SK-N-MC (cell line): Measurements from ENCODE around the gene DGKD.
A peak's percentile ranks its signal among the peaks of the same experiment; 100 is the strongest.

ENCODE experiments used
- DNase-seq: peaks from one replicate; pipeline ENCODE4 v3.0.0-alpha.2; 2011; ENCODE audit warnings: low read depth, low spot score
- H3K27ac ChIP-seq: fragments of 200-600 bp; sonication (generic); 2 replicates; pipeline ENCODE4 v1.5.1; 2016; ENCODE audit warnings: mixed run types
- H3K36me3 ChIP-seq: fragments of 200-600 bp; sonication (generic); 2 replicates; pipeline ENCODE4 v1.6.1; 2017; ENCODE audit warnings: antibody characterized with exemption, low read length, mixed read lengths; ENCODE audit not compliant: insufficient read depth
- H3K4me3 ChIP-seq: fragments of 200-600 bp; sonication (generic); 2 replicates; pipeline ENCODE4 v1.5.1; 2016
- H3K9ac ChIP-seq: fragments of 200-600 bp; sonication (generic); 2 replicates; pipeline ENCODE4 v1.8.0; 2017; ENCODE audit warnings: mixed run types, mixed read lengths; ENCODE audit not compliant: insufficient read length
- H3K9me3 ChIP-seq: fragments of 200-600 bp; sonication (generic); 2 replicates; pipeline ENCODE4 v1.6.1; 2017; ENCODE audit warnings: low read depth, mild to moderate bottlenecking, antibody characterized with exemption, low read length, moderate library complexity, mixed read lengths
- EZH2 ChIP-seq: fragments of 200-600 bp; sonication (generic); IDR thresholded peaks from one replicate; pipeline ENCODE4 v1.6.1; 2017; ENCODE audit warnings: antibody characterized with exemption
- FOXP2 ChIP-seq: optimal IDR thresholded peaks from 2 replicates; pipeline ENCODE3; 2011; ENCODE audit warnings: mild to moderate bottlenecking, moderate library complexity; ENCODE audit not compliant: insufficient read depth; ENCODE audit errors: extremely low read length, control extremely low read depth
- POLR2AphosphoS5 ChIP-seq: IDR thresholded peaks from 2 replicates; pipeline ENCODE4 v1.6.1; 2012; ENCODE audit warnings: mild to moderate bottlenecking, low read depth, low read length, borderline replicate concordance

DGKD gene

GRCh38 chr2:233436191-233436581, 81.9 kb downstream of the DGKD start:
- no peak overlapping the region for H3K9ac ChIP-seq
- no peak for TF ChIP-seq POLR2AphosphoS5
- no peak for TF ChIP-seq FOXP2
- TF ChIP-seq EZH2: no peak
- no peak overlapping the region for H3K27ac ChIP-seq
- H3K9me3 ChIP-seq: no peaks in the 10 kb centered on the region
- DNase-seq: no peak
- H3K4me3 ChIP-seq: no peak overlapping the region
- peaks cover 57% of the 10 kb centered on the region for H3K36me3 ChIP-seq

GRCh38 chr2:233436691-233437438, 82.6 kb downstream of the DGKD start:
- Histone ChIP-seq H3K9ac (no peak overlapping the region), H3K36me3 (peaks cover 52% of the 10 kb centered on the region), H3K9me3 (no peaks in the 10 kb centered on the region), H3K4me3 (no peak overlapping the region), H3K27ac (no peak overlapping the region)
- no peak for DNase-seq
- TF ChIP-seq FOXP2: no peak
- no peak for TF ChIP-seq POLR2AphosphoS5
- TF ChIP-seq EZH2: no peak

- no peak overlapping the region for H3K9ac ChIP-seq
- peaks cover 55% of the 10 kb centered on the region for H3K36me3 ChIP-seq
- H3K27ac ChIP-seq: no peak overlapping the region
- no peak for DNase-seq
- no peak overlapping the region for H3K4me3 ChIP-seq
- TF ChIP-seq EZH2 (no peak), FOXP2 (no peak), POLR2AphosphoS5 (no peak)
- no peaks in the 10 kb centered on the region for H3K9me3 ChIP-seq
Observed at GRCh38 chr2:233437439-233437955, 83.2 kb downstream of the DGKD start.

DNA sequence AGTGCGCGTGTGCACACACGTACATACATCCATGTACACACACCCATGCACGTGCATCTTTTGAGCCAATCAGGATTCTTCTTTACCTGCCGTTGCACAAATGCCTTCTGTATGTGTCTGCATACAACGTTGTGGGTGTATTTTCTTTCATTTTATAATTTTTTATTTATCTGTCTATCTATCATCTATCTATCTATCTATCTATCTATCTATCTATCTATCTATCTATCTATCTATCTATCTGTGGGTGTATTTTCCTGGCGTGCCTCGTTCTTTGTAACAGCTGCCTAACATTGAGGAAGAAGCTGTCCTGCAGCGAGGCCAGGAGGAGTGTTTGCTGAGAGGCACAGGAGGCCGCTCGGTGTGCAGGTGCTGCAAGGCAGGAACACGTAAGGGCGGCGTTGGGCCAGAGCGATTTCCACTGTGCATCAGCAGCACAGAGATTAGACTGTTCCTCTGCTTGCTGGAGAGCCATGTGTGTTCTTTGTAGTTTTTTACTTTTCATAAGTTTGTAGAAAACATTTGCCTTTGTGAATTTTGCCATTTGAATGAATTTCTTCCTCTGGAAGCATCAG, 84.4 kb downstream of the DGKD start:
- H3K27ac ChIP-seq: no peak overlapping the region
- DNase-seq: no peak
- no peaks in the 10 kb centered on the region for H3K9me3 ChIP-seq
- no peak overlapping the region for H3K4me3 ChIP-seq
- peaks cover 57% of the 10 kb centered on the region for H3K36me3 ChIP-seq
- H3K9ac ChIP-seq: no peak overlapping the region
- no peak for TF ChIP-seq EZH2

GRCh38 chr2:233439191-233439590, 84.9 kb downstream of the DGKD start:
- TF ChIP-seq POLR2AphosphoS5: no peak
- TF ChIP-seq EZH2: no peak
- no peak for TF ChIP-seq FOXP2
- DNase-seq: no peak
- Histone ChIP-seq H3K9me3 (no peaks in the 10 kb centered on the region), H3K27ac (no peak overlapping the region), H3K36me3 (peaks cover 60% of the 10 kb centered on the region), H3K9ac (no peak overlapping the region), H3K4me3 (no peak overlapping the region)

GRCh38 chr2:233440314-233440713, 86.0 kb downstream of the DGKD start:
- H3K36me3 ChIP-seq: peaks cover 58% of the 10 kb centered on the region
- TF ChIP-seq EZH2: no peak

DNA sequence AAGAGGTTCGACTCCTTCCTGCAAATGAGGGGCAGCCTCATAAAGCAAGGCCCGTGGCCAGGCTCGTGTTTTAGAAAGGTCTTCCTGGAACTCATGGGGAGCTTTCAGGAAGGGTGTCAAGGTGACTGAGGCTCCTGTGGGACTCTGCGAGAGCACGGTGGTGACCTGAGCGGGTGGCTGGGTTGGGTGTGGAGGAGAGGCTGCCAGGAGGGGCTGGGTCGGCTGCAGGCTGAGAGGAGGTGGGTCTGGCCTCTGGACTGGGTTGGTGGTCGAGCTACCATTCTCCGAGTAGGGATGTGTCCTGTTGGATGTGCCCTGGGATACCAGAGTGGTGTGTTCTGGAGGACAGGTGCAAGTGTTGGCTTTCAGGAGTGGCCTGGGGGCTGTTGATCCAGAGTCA, 86.4 kb downstream of the DGKD start:
- no peaks in the 10 kb centered on the region for H3K9me3 ChIP-seq
- DNase-seq: no peak
- peaks cover 58% of the 10 kb centered on the region for H3K36me3 ChIP-seq
- no peak overlapping the region for H3K27ac ChIP-seq
- no peak for TF ChIP-seq FOXP2
- no peak for TF ChIP-seq EZH2
- TF ChIP-seq POLR2AphosphoS5: no peak
- H3K9ac ChIP-seq: no peak overlapping the region
- H3K4me3 ChIP-seq: no peak overlapping the region

More at GRCh38 chr2:233440314-233440713, 86.0 kb downstream of the DGKD start:
- H3K4me3 ChIP-seq: no peak overlapping the region
- no peak overlapping the region for H3K27ac ChIP-seq
- DNase-seq: no peak
- H3K9me3 ChIP-seq: no peaks in the 10 kb centered on the region
- H3K9ac ChIP-seq: no peak overlapping the region

DNA sequence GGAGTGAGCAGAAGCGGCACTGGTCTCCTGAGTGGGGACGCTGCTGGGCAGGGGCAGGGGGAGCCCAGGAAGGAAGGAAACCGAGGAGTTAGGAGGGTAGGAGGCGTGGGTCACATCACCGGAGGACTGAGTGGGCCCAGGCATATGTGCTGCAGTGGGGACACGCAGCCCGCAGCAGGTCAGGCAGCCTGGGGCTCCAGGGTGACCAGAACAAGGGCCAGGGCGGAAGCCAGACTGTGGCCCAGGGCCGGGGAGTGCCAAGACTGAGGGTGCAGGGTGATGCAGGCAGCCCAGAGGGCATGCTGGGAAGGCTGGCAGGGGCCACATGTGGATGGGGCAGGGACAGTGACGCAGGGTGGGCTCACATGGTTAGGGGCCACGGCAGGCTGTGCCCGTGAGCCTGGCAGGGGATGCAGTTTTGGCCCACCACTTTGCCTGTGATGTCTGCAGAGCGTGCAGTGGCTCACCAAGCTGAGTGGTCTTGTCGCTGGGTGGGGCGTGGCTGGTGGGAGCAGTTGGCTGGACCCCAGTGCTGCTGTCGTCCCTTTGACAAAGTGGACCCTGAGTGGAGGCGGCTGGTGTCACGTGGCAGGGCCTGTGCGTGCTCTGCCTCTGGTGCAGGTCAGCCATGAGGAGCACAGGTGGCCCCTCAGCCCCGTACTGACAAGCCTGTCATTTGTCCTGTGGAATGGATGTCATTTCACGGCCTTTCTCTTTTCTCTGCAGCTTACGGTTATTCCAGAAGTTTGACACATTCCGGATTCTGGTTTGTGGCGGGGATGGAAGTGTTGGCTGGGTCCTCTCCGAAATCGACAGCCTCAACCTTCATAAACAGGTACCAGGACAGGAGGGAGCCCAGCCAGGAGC, 87.1 kb downstream of the DGKD start:
- H3K4me3 ChIP-seq: no peak overlapping the region
- no peak for TF ChIP-seq POLR2AphosphoS5
- no peak for TF ChIP-seq EZH2
- no peak for TF ChIP-seq FOXP2
- H3K27ac ChIP-seq: 0 out of 2 replicates have a peak overlapping the region, but pooled peaks have one; percentile 54
- H3K9me3 ChIP-seq: no peaks in the 10 kb centered on the region
- H3K36me3 ChIP-seq: peaks cover 58% of the 10 kb centered on the region
- H3K9ac ChIP-seq: no peak overlapping the region
- DNase-seq: no peak

GRCh38 chr2:233442028-233442310, 87.7 kb downstream of the DGKD start:
- H3K36me3 ChIP-seq: peaks cover 57% of the 10 kb centered on the region
- H3K27ac ChIP-seq: peak overlapping the region; percentile 54; the same call in 1 of the 2 replicates
- no peak for TF ChIP-seq EZH2
- TF ChIP-seq POLR2AphosphoS5: no peak
- TF ChIP-seq FOXP2: no peak
- H3K9ac ChIP-seq: no peak overlapping the region
- H3K9me3 ChIP-seq: no peaks in the 10 kb centered on the region
- no peak overlapping the region for H3K4me3 ChIP-seq
- DNase-seq: no peak
